H1 (cell line): ENCODE data around the gene SOBP. TPM values are rescaled to one million over a fixed set of nuclear protein-coding genes. Genes with fewer than 3 reads are reported as not detected.

Experiments used
- CTCF ChIA-PET: fragments of 300-600 bp; sonication (Branson Sonifier 250); formaldehyde crosslinking; loops from one replicate; lab custom pipeline; 2021; ENCODE audit not compliant: partially characterized antibody; lab: Charles Lee
- POLR2A ChIA-PET: fragments of 300-600 bp; sonication (Branson Sonifier 250); formaldehyde crosslinking; loops from one replicate; lab custom pipeline; 2021; ENCODE audit warnings: inconsistent platforms; ENCODE audit not compliant: partially characterized antibody; lab: Charles Lee
- DNase-seq, 2 experiments: peaks; one replicate each; pipeline versions ENCODE4 v3.0.0 to v3.0.0-alpha.2; 2010 to 2022; ENCODE audit warnings: low spot score in 2 of 2, low read depth in 1 of 2, mixed read lengths in 1 of 2
- FAIRE-seq: peaks from 2 replicates; lab custom pipeline; 2011; peaks lifted over from hg19 to GRCh38; lab: Jason Lieb, UNC
- H2AFZ ChIP-seq: 2 replicates; pipeline ENCODE4 v1.8.1; 2012; ENCODE audit warnings: low read length, inconsistent platforms
- H2AK5ac ChIP-seq: 2 replicates; pipeline ENCODE4 v1.6.1; 2013; ENCODE audit warnings: low read depth, low read length
- H2BK120ac ChIP-seq: replicated peaks from 2 replicates; pipeline ENCODE3; 2013; ENCODE audit warnings: low read depth, low read length, inconsistent platforms
- H2BK12ac ChIP-seq: 2 replicates; pipeline ENCODE4 v1.6.1; 2013; ENCODE audit warnings: low read depth, low read length
- H2BK15ac ChIP-seq: 2 replicates; pipeline ENCODE4 v1.6.1; 2013; ENCODE audit warnings: low read length
- H2BK20ac ChIP-seq: 2 replicates; pipeline ENCODE4 v1.6.1; 2013; ENCODE audit warnings: low read length
- H2BK5ac ChIP-seq: 2 replicates; pipeline ENCODE4 v1.6.1; 2013; ENCODE audit warnings: low read depth, low read length
- H3K14ac ChIP-seq: 2 replicates; pipeline ENCODE4 v1.6.1; 2013; ENCODE audit warnings: inconsistent platforms; ENCODE audit not compliant: insufficient read length
- H3K18ac ChIP-seq: 2 replicates; pipeline ENCODE4 v1.6.1; 2013; ENCODE audit warnings: low read length; ENCODE audit errors: extremely low read depth
- H3K23ac ChIP-seq: 2 replicates; pipeline ENCODE4 v1.6.1; 2013; ENCODE audit warnings: inconsistent platforms; ENCODE audit not compliant: insufficient read length
- H3K23me2 ChIP-seq: 2 replicates; pipeline ENCODE4 v1.6.1; 2013; ENCODE audit warnings: low read depth, low read length
- H3K27ac ChIP-seq: 2 replicates; pipeline ENCODE4 v1.6.1; 2011; ENCODE audit warnings: low read depth, low read length, inconsistent platforms
- H3K27me3 ChIP-seq, 4 experiments: replicated peaks in 1 of 4; 1 replicate in 1 of 4; 2 replicates in 3 of 4; pipeline versions ENCODE4 v1.6.1 to v1.8.1; 2011 to 2013; ENCODE audit warnings: low read length in 3 of 4, mild to moderate bottlenecking in 3 of 4, inconsistent platforms in 2 of 4, mixed read lengths in 2 of 4, moderate library complexity in 1 of 4; ENCODE audit not compliant: control insufficient read depth in 3 of 4, insufficient read depth in 3 of 4; ENCODE audit errors: extremely low read depth in 1 of 4
- H3K36me3 ChIP-seq, 4 experiments: 2 replicates each; pipeline versions ENCODE4 v1.6.1 to v1.8.1; 2011 to 2013; ENCODE audit warnings: mild to moderate bottlenecking in 4 of 4, low read length in 3 of 4, moderate library complexity in 2 of 4, control low read depth in 1 of 4, inconsistent platforms in 1 of 4; ENCODE audit not compliant: insufficient read depth in 4 of 4, control insufficient read depth in 2 of 4
- H3K4ac ChIP-seq: replicated peaks from 2 replicates; pipeline ENCODE3; 2013; ENCODE audit warnings: low read length, low read depth, mixed read lengths, inconsistent platforms; ENCODE audit not compliant: insufficient read length
- H3K4me1 ChIP-seq, 4 experiments: replicated peaks in 1 of 4; 1 replicate in 1 of 4; 2 replicates in 3 of 4; pipeline versions ENCODE4 v1.6.1 to v1.8.1; 2011 to 2013; ENCODE audit warnings: low read length in 3 of 4, inconsistent platforms in 2 of 4, mixed read lengths in 1 of 4; ENCODE audit not compliant: insufficient read depth in 4 of 4, control insufficient read depth in 3 of 4
- H3K4me2 ChIP-seq, 2 experiments: 2 replicates each; pipeline versions ENCODE4 v1.6.1 to v1.8.1; 2011 to 2013; ENCODE audit warnings: low read depth in 2 of 2, low read length in 2 of 2, control low read depth in 1 of 2, inconsistent platforms in 1 of 2, mild to moderate bottlenecking in 1 of 2; ENCODE audit not compliant: insufficient read depth in 1 of 2
- H3K4me3 ChIP-seq, 4 experiments: fragments of 200-600, 300-600 bp in 1 of 4; sonication (generic), shearing (Covaris generic), sonication (Bioruptor Twin) in 1 of 4; 2 replicates each; pipeline versions ENCODE4 v1.5.1 to v1.8.1; 2011 to 2016; ENCODE audit warnings: low read length in 4 of 4, low read depth in 3 of 4, control low read depth in 2 of 4, inconsistent platforms in 2 of 4, mild to moderate bottlenecking in 2 of 4, mixed read lengths in 1 of 4, moderate library complexity in 1 of 4; ENCODE audit not compliant: insufficient read depth in 2 of 4; ENCODE audit errors: extremely low read depth in 1 of 4
- H3K56ac ChIP-seq: replicated peaks from 2 replicates; pipeline ENCODE3; 2013; ENCODE audit warnings: low read depth, mild to moderate bottlenecking, mixed read lengths, low read length, inconsistent platforms; ENCODE audit not compliant: insufficient read length
- H3K79me1 ChIP-seq: 2 replicates; pipeline ENCODE4 v1.6.1; 2013; ENCODE audit warnings: low read depth, low read length, control low read depth
- H3K79me2 ChIP-seq, 2 experiments: 2 replicates each; pipeline versions ENCODE4 v1.6.1 to v1.8.1; 2012 to 2013; ENCODE audit warnings: low read length in 2 of 2, mild to moderate bottlenecking in 2 of 2, inconsistent platforms in 1 of 2; ENCODE audit not compliant: insufficient read depth in 2 of 2, control insufficient read depth in 1 of 2
- H3K9ac ChIP-seq, 4 experiments: replicated peaks in 1 of 4; 1 replicate in 1 of 4; 2 replicates in 3 of 4; pipeline versions ENCODE4 v1.6.1 to v1.8.1; 2011 to 2013; ENCODE audit warnings: low read depth in 3 of 4, low read length in 3 of 4, control low read depth in 2 of 4, mild to moderate bottlenecking in 2 of 4, moderate library complexity in 2 of 4, inconsistent platforms in 1 of 4; ENCODE audit errors: extremely low read depth in 1 of 4
- H3K9me3 ChIP-seq, 2 experiments: 2 replicates each; pipeline versions ENCODE4 v1.6.1 to v1.8.1; 2012 to 2013; ENCODE audit warnings: mild to moderate bottlenecking in 2 of 2, moderate library complexity in 2 of 2, control low read depth in 1 of 2, inconsistent platforms in 1 of 2, low read depth in 1 of 2, low read length in 1 of 2, mixed read lengths in 1 of 2; ENCODE audit not compliant: insufficient read depth in 2 of 2
- H4K20me1 ChIP-seq, 2 experiments: replicated peaks in 1 of 2; 2 replicates each; pipeline versions ENCODE3 to v1.8.1; 2011 to 2013; ENCODE audit warnings: inconsistent platforms in 2 of 2, low read length in 2 of 2, mild to moderate bottlenecking in 1 of 2; ENCODE audit not compliant: insufficient read depth in 2 of 2, control insufficient read depth in 1 of 2
- H4K5ac ChIP-seq: 2 replicates; pipeline ENCODE4 v1.6.1; 2013; ENCODE audit warnings: low read length, low read depth, mixed read lengths, inconsistent platforms; ENCODE audit not compliant: insufficient read length
- H4K8ac ChIP-seq: 2 replicates; pipeline ENCODE4 v1.8.0; 2013; ENCODE audit warnings: mild to moderate bottlenecking, moderate library complexity, low read length, inconsistent platforms; ENCODE audit not compliant: insufficient read depth; ENCODE audit errors: extremely low read depth
- H4K91ac ChIP-seq: replicated peaks from 2 replicates; pipeline ENCODE3; 2013; ENCODE audit warnings: low read length, mixed read lengths, inconsistent platforms; ENCODE audit not compliant: insufficient read length
- BCL11A ChIP-seq, 2 experiments: IDR thresholded peaks; one replicate each; pipeline ENCODE4 v1.6.1; 2011; ENCODE audit warnings: low read depth in 2 of 2, low read length in 2 of 2, mild to moderate bottlenecking in 2 of 2
- CBX5 ChIP-seq: fragments of 300-800, 300-1000 bp; sonication (generic); IDR thresholded peaks from 2 replicates; pipeline ENCODE4 v1.7.1; 2016; ENCODE audit warnings: antibody characterized with exemption, low read length, low read depth
- CHD1 ChIP-seq: IDR thresholded peaks from 2 replicates; pipeline ENCODE4 v1.6.1; 2012; ENCODE audit warnings: low read depth, low read length, improper control_type of control experiment
- CHD2 ChIP-seq: IDR thresholded peaks from 2 replicates; pipeline ENCODE4 v1.6.1; 2012; ENCODE audit warnings: low read length, improper control_type of control experiment
- GABPA ChIP-seq: IDR thresholded peaks from 2 replicates; pipeline ENCODE4 v1.6.1; 2011; ENCODE audit warnings: mild to moderate bottlenecking, low read length, moderate library complexity, borderline replicate concordance; ENCODE audit not compliant: insufficient read depth
- TEAD4 ChIP-seq: IDR thresholded peaks from 2 replicates; pipeline ENCODE4 v1.6.1; 2012; ENCODE audit warnings: low read depth, low read length, inconsistent platforms, mixed read lengths
- YY1 ChIP-seq: IDR thresholded peaks from 2 replicates; pipeline ENCODE4 v1.6.1; 2011; ENCODE audit warnings: low read depth, mild to moderate bottlenecking, low read length
- WGBS, 2 experiments: shearing (Covaris generic) in 1 of 2; methylation state at CpG; one replicate each; pipeline versions ENCODE4 v1.1.6 to v1.1.7; 2013 to 2015; ENCODE audit warnings: low lambda C conversion rate in 2 of 2, mixed read lengths in 2 of 2, inconsistent platforms in 1 of 2, low coverage in 1 of 2, missing lambda C conversion rate in 1 of 2; ENCODE audit not compliant: insufficient replicate concordance in 2 of 2, insufficient coverage in 1 of 2, insufficient read length in 1 of 2; ENCODE audit errors: extremely low coverage in 1 of 2, missing lambda C conversion rate in 1 of 2; 5-methylcytosine and 5-hydroxymethylcytosine counted together
- polyA plus RNA-seq, 7 experiments: library from polyadenylated mRNA; depleted of rRNA in 3 of 7; stranded (reverse) in 5 of 7; unstranded in 2 of 7; fragments of >200 nt in 5 of 7; fragments of 200-250 nt in 2 of 7; gene quantifications; 1 replicate in 5 of 7; 2 replicates in 1 of 7; 4 replicates in 1 of 7; pipeline versions ENCODE4 v1.2.1 to v1.2.3, GENCODE V29; 2011 to 2013; ENCODE audit warnings: missing spikeins in 2 of 7, mixed read lengths in 2 of 7
- total RNA-seq: library from RNA; stranded (reverse); fragmentation: NEBNext Ultra II Directional; extraction: Animal tissue kit (Norgen Biotek cat#: 25700); gene quantifications from 2 replicates; pipeline ENCODE4 v1.2.1, GENCODE V29; 2021

SOBP gene
- total and polyA plus RNA-seq, 2 of the 8 experiments (the other 6 are each of a cell fraction or from before 2014, with no cell fraction given): 0.45 to 6.2 TPM

DNA sequence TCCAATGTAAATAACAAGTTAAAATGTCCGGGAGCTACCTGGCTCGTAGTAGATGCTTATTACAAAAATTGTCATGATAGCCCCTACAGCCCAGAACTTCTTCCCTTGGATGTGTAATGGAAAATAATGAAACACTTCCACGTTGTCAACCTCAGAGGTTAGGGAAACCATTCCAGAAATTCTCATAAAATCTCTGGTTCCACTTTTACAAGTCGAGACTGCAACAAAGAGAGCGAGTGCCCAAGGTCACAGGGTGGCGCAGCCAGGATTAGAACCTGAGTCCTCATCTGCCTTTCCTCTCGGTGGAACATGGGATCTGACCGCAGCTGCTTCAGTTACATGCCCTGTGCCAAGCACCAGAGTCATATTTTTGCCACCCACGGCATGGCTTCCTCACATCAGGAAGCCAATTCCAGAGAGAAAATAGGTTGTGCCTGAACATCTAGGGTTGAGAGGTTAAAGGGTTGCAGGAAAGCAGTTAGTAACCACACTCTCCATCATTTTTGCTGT is 157.6 kb downstream of the SOBP start:
- Histone ChIP-seq H2BK20ac (no peak overlapping the region), H3K56ac (no peak overlapping the region), H3K23ac (no peak overlapping the region), H3K4me3 (no peak overlapping the region), H2AK5ac (no peak overlapping the region), H4K91ac (no peak overlapping the region), H4K8ac (no peak overlapping the region), H2AFZ (no peak overlapping the region), H3K9me3 (no peaks in the 10 kb centered on the region), H2BK120ac (no peak overlapping the region), H3K27ac (no peak overlapping the region), H2BK15ac (no peak overlapping the region), H3K4me1 (no peaks in the 10 kb centered on the region), H3K4ac (no peak overlapping the region), H3K79me2 (no peaks in the 10 kb centered on the region), H3K23me2 (no peaks in the 10 kb centered on the region), H3K14ac (no peak overlapping the region), H2BK5ac (no peak overlapping the region), H2BK12ac (no peak overlapping the region), H3K27me3 (no peaks in the 10 kb centered on the region), H3K79me1 (no peaks in the 10 kb centered on the region), H3K9ac (no peak overlapping the region), H4K5ac (no peak overlapping the region), H3K18ac (no peak overlapping the region), H3K4me2 (no peak overlapping the region), H4K20me1 (no peaks in the 10 kb centered on the region), H3K36me3 (no peaks in the 10 kb centered on the region)
- ChIA-PET CTCF (interaction anchor here (0.6 to 2.7 kb wide), 8 partner anchors 7 to 329 kb away, joined by 3 to 14 read pairs (median 4); no protein-coding TSS in a partner anchor), POLR2A (no interaction called here)
- DNase-seq: no peak
- FAIRE-seq: no peak
- TF ChIP-seq CHD1 (no peak), CBX5 (no peak), YY1 (no peak), CHD2 (no peak), BCL11A (IDR thresholded peaks at IDR 0.05; ENCODE audit: low read depth in 2 of 2, low read length in 2 of 2) (no peak), TEAD4 (no peak), GABPA (no peak)
- 87% methylated on average over 9 of the region's 9 CpGs; no CpG with 5 or more reads in 1 of the 2 experiments for WGBS, 2 experiments
